Tibial artery (tissue), 4 donors: ENCODE data around the gene BCR.

ENCODE experiments used
- DNase-seq, 2 donors: peaks; one replicate each; pipeline ENCODE4 v3.0.0-alpha.2; 2019
- H3K27ac ChIP-seq, 2 donors: fragments of 200-600 bp; sonication (generic) in 1 of 2; 1 replicate in 1 of 2; 2 replicates in 1 of 2; pipeline ENCODE4 v1.5.1; 2018 to 2019; ENCODE audit warnings: mild to moderate bottlenecking in 1 of 2
- H3K27me3 ChIP-seq, 2 donors: fragments of 200-600 bp; sonication (generic) in 1 of 2; one replicate each; pipeline versions ENCODE4 v1.5.1 to v1.6.0; 2016 to 2019
- H3K36me3 ChIP-seq, 3 donors: fragments of 200-600 bp; sonication (generic) in 2 of 3; one replicate each; pipeline ENCODE4 v1.5.1; 2016 to 2019; ENCODE audit warnings: mild to moderate bottlenecking in 2 of 3
- H3K4me1 ChIP-seq, 4 donors: fragments of 200-600 bp; sonication (generic) in 2 of 4; 1 replicate in 3 of 4; 2 replicates in 1 of 4; pipeline ENCODE4 v1.5.1; 2016 to 2019
- H3K4me3 ChIP-seq, 2 donors: fragments of 200-600 bp; sonication (generic) in 1 of 2; 1 replicate in 1 of 2; 2 replicates in 1 of 2; pipeline ENCODE4 v1.5.1; 2018 to 2019; ENCODE audit warnings: mild to moderate bottlenecking in 2 of 2
- H3K9me3 ChIP-seq, 3 donors: fragments of 200-600 bp; sonication (generic) in 1 of 3; one replicate each; pipeline ENCODE4 v1.5.1; 2016 to 2019
- intact Hi-C: fragments of 100-400 bp; cut with DNase I; formaldehyde crosslinking; loops from one replicate; pipeline ENCODE4 v1.15.0; 2023; ENCODE audit warnings: low total_unique reads
- TF ChIP-seq, protein P1 (sequence below), 2 experiments: fragments of 200-600 bp in 1 of 2; fragments of 450-650 bp in 1 of 2; IDR thresholded peaks; one replicate each; pipeline ENCODE4 v1.5.1; 2017 to 2019; ENCODE audit warnings: antibody characterized with exemption in 2 of 2, mild to moderate bottlenecking in 1 of 2, moderate library complexity in 1 of 2

The BCR gene

DNA sequence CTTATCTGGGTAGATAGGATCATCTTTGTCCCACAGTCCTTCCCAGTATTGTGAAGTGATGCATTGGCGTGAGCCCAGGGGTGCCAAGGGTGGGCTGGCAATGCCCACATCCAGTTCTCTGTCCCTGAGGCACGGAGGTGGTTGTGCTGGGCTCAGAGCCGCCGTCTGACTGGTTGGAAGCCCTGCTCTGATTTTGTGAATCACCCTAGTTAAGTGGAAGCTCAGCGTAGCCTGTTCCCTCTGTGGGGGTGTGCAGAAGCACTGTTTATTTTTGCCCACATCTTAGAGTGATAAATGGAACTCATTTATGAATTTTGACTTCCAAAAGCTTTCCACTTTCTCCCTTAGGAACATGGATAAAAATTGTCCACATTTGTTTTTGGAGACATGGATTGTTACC is 13.6 kb downstream of the BCR start:
- TF ChIP-seq, protein P1, sequence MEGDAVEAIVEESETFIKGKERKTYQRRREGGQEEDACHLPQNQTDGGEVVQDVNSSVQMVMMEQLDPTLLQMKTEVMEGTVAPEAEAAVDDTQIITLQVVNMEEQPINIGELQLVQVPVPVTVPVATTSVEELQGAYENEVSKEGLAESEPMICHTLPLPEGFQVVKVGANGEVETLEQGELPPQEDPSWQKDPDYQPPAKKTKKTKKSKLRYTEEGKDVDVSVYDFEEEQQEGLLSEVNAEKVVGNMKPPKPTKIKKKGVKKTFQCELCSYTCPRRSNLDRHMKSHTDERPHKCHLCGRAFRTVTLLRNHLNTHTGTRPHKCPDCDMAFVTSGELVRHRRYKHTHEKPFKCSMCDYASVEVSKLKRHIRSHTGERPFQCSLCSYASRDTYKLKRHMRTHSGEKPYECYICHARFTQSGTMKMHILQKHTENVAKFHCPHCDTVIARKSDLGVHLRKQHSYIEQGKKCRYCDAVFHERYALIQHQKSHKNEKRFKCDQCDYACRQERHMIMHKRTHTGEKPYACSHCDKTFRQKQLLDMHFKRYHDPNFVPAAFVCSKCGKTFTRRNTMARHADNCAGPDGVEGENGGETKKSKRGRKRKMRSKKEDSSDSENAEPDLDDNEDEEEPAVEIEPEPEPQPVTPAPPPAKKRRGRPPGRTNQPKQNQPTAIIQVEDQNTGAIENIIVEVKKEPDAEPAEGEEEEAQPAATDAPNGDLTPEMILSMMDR (IDR thresholded peaks at IDR 0.05): no peak
- Histone ChIP-seq H3K27me3 (no peaks in the 10 kb centered on the region), H3K9me3 (no peaks in the 10 kb centered on the region), H3K27ac (no peak overlapping the region), H3K36me3 (peaks cover 0 to 10% (median 6%) of the 10 kb centered on the region in 3 donors), H3K4me1 (peaks cover 0 to 77% (median 21%) of the 10 kb centered on the region in 4 donors), H3K4me3 (no peak overlapping the region)
- DNase-seq: no peak
- intact Hi-C loops: loop anchor here (10.0 kb wide), 1 partner anchor 51 kb away; no protein-coding TSS in a partner anchor

- H3K4me1 ChIP-seq: peaks cover 0 to 82% (median 29%) of the 10 kb centered on the region in 4 donors
- intact Hi-C loops: loop anchor here (10.0 kb wide), 1 partner anchor 49 kb away; no protein-coding TSS in a partner anchor
Measured at GRCh38 chr22:23196165-23196564, 15.9 kb downstream of the BCR start.

GRCh38 chr22:23197836-23198235 is 17.5 kb downstream of the BCR start:
- no peak for DNase-seq
- H3K36me3 ChIP-seq: peaks cover 0 to 5% (median 0%) of the 10 kb centered on the region in 3 donors
- TF ChIP-seq, protein P1 (IDR thresholded peaks at IDR 0.05): no peak
- H3K4me3 ChIP-seq: no peak overlapping the region
- H3K27me3 ChIP-seq: no peaks in the 10 kb centered on the region
- H3K4me1 ChIP-seq: peaks cover 0 to 79% (median 24%) of the 10 kb centered on the region in 4 donors
- no peak overlapping the region for H3K27ac ChIP-seq
- H3K9me3 ChIP-seq: no peaks in the 10 kb centered on the region
- intact Hi-C loops: loop anchor here (10.0 kb wide), 1 partner anchor 47 kb away; no protein-coding TSS in a partner anchor

More at GRCh38 chr22:23196165-23196564, 15.9 kb downstream of the BCR start:
- TF ChIP-seq, protein P1 (IDR thresholded peaks at IDR 0.05): no peak
- Histone ChIP-seq H3K36me3 (peaks cover 0 to 15% (median 6%) of the 10 kb centered on the region in 3 donors), H3K27ac (no peak overlapping the region), H3K9me3 (no peaks in the 10 kb centered on the region), H3K4me3 (no peak overlapping the region), H3K27me3 (no peaks in the 10 kb centered on the region)
- no peak for DNase-seq

DNA sequence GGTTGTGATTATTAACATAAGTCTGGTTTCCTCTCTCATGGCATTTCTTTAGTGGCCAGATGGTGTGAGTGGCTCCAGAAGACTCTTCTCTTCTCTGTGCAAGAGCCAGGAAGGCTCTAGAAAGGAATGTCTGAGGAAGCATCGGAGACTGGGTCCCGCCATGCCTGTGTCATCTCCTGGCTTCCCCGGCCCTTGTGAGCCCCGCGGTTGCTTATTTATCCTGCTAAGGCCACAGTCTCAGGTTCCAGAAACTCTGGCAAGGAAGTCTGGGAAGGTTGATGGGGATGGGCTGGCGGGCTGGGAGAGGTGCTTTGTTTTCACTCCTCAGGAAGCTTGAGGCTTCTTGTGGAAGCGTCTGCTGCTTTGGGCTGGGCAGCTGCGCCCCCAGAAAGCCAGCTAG is 18.9 kb downstream of the BCR start:
- Histone ChIP-seq H3K36me3 (peaks cover 0 to 5% (median 0%) of the 10 kb centered on the region in 3 donors), H3K9me3 (no peaks in the 10 kb centered on the region), H3K4me3 (no peak overlapping the region), H3K4me1 (peaks cover 0 to 79% (median 22%) of the 10 kb centered on the region in 4 donors), H3K27me3 (no peaks in the 10 kb centered on the region), H3K27ac (no peak overlapping the region)
- TF ChIP-seq, protein P1 (IDR thresholded peaks at IDR 0.05): no peak
- DNase-seq: no peak
- intact Hi-C loops: loop anchor here (10.0 kb wide), 1 partner anchor 46 kb away; no protein-coding TSS in a partner anchor

DNA sequence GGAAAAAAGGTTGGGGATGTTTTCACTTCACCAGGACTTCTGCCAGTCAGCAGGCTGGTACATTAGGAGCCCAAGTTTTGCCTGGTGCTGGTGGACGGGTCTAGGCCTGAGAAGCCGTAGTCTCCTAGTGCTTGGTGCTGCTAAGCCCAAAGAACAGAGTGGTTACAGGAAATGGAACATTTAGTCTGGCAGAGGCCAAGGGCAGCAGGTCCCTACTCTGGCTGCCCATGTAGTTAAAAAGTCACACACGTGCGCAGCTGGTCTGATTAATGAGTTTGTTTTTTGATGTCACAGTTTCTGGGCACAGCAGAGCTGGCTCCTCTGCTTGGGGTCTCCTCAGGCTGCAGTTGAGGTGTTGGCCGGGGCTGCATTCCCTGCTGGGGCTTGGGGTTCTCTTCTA is 20.6 kb downstream of the BCR start:
- DNase-seq: no peak
- peak overlapping the region; percentile 35 to 50 for H3K27ac ChIP-seq
- H3K4me3 ChIP-seq: no peak overlapping the region
- intact Hi-C loops: no loop called here
- no peaks in the 10 kb centered on the region for H3K9me3 ChIP-seq
- TF ChIP-seq, protein P1 (IDR thresholded peaks at IDR 0.05): no peak
- peaks cover 0 to 5% (median 0%) of the 10 kb centered on the region in 3 donors for H3K36me3 ChIP-seq
- no peaks in the 10 kb centered on the region for H3K27me3 ChIP-seq
- H3K4me1 ChIP-seq: peaks cover 0 to 88% (median 38%) of the 10 kb centered on the region in 4 donors
